Mucosa of stomach (tissue), 1 donor: ENCODE measurements around the gene ADSS1.

Experiments
- H3K27me3 ChIP-seq: one replicate; pipeline ENCODE4 v1.7.0; 2013; ENCODE audit warnings: mild to moderate bottlenecking, low read length; ENCODE audit not compliant: control insufficient read depth, insufficient read depth
- H3K36me3 ChIP-seq: one replicate; pipeline ENCODE4 v1.7.0; 2013; ENCODE audit warnings: low read length; ENCODE audit not compliant: control insufficient read depth, insufficient read depth
- H3K4me1 ChIP-seq: one replicate; pipeline ENCODE4 v1.7.0; 2013; ENCODE audit warnings: mild to moderate bottlenecking, low read length; ENCODE audit not compliant: control insufficient read depth, insufficient read depth
- H3K4me3 ChIP-seq: one replicate; pipeline ENCODE4 v1.7.0; 2013; ENCODE audit warnings: low read length
- H3K9ac ChIP-seq: one replicate; pipeline ENCODE4 v1.7.0; 2013; ENCODE audit warnings: mild to moderate bottlenecking, low read length, moderate library complexity
- H3K9me3 ChIP-seq: one replicate; pipeline ENCODE4 v1.7.0; 2013; ENCODE audit warnings: mild to moderate bottlenecking, low read length, moderate library complexity; ENCODE audit not compliant: control insufficient read depth
- donor health status: Pancreatic carcinoma.

The ADSS1 gene

DNA sequence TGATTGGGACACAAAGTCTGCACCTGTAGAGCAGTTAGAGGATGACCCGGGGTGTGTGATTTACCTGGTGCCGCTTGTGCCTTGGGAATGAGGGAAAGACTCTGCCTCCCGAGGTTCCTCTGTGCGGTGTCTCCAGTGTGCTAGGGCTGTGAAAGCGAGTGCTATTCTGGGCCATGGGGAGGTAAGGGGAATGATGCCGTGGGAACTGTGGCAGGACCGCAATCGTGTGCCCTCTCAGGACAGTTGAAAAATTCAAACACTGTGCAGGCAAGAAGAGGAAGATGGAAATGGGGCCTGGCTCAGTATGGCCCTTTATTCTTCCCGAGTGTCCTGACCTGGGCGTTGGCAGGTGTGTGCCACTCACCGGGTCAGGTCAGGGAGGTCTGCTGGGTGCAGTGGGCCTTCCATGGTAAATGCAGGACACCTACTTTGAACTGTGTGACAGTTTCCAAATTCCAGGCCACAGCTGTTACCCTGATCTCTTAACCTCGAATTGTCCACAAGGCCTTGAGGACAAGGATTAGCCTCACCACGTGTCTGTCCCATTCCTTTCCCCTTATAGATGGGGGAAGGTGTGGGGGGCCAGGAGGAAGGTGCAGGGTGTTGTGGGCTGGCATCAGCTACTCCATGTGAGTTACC is 30.3 kb downstream of the ADSS1 start:
- H3K4me1 ChIP-seq: peaks cover 28% of the 10 kb centered on the region
- no peaks in the 10 kb centered on the region for H3K9me3 ChIP-seq
- H3K36me3 ChIP-seq: peaks cover 5% of the 10 kb centered on the region
- peak overlapping the region; percentile 81 for H3K9ac ChIP-seq
- no peaks in the 10 kb centered on the region for H3K27me3 ChIP-seq
- H3K4me3 ChIP-seq: peak overlapping the region; percentile 75

- Histone ChIP-seq H3K36me3 (peaks cover 5% of the 10 kb centered on the region), H3K27me3 (no peaks in the 10 kb centered on the region), H3K9ac (no peak overlapping the region), H3K4me1 (peaks cover 23% of the 10 kb centered on the region), H3K9me3 (no peaks in the 10 kb centered on the region), H3K4me3 (no peak overlapping the region)
Measured at GRCh38 chr14:104755621-104756020, 31.6 kb downstream of the ADSS1 start.

DNA sequence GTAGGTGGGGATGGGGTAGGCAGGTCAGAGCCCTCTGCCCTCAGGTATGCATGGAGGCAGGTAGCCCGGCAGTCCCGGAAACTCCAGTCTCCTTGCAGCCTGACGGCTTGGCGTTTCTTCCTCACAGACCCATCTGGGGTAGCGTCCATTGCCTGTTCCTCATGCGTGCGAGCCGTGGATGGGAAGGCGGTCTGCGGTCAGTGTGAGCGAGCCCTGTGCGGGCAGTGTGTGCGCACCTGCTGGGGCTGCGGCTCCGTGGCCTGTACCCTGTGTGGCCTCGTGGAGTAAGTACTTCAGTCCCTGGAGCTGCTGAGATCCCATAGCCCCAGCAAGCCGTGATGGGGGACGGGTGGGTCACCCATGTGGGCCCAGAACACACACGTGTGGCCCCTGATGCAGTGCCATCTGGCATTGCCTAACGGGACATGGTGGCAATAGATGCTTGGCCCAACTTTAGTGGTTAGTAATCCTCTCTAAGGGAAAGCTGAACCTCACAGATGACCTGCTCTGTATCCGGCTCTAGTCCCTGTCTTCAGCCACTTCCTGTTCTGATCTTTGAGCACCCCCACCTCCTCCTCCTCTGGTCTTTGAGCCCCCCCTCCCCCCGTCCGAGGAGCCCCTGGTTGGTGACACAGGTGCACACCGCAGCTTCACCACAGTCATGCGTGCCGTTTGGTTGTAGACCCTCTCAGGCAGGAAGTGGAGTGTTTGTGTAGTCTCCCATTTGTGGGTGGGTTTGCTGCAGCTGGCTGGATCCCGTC is 32.6 kb downstream of the ADSS1 start:
- Histone ChIP-seq H3K27me3 (no peaks in the 10 kb centered on the region), H3K36me3 (peaks cover 5% of the 10 kb centered on the region), H3K4me3 (no peak overlapping the region), H3K4me1 (peaks cover 23% of the 10 kb centered on the region), H3K9me3 (no peaks in the 10 kb centered on the region), H3K9ac (no peak overlapping the region)

DNA sequence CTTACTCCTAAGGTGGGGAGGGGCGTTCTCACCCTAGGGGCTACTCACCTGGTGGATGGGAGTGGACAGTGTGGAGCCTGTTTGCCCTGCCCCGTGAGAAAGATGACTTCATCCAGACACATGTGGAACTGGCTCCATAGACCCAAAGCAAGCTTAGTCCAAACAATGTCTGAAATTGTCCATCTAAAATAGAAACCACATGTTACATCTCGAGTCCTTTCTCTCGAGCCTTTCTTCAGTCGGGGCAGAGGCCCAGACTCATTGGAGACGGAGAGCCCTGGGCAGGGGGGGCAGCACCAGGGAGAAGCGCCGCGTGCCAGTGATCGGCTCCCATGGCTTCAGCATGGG is 33.2 kb downstream of the ADSS1 start:
- no peaks in the 10 kb centered on the region for H3K9me3 ChIP-seq
- H3K27me3 ChIP-seq: no peaks in the 10 kb centered on the region
- H3K9ac ChIP-seq: no peak overlapping the region
- peaks cover 5% of the 10 kb centered on the region for H3K36me3 ChIP-seq
- H3K4me1 ChIP-seq: peaks cover 20% of the 10 kb centered on the region
- H3K4me3 ChIP-seq: no peak overlapping the region

DNA sequence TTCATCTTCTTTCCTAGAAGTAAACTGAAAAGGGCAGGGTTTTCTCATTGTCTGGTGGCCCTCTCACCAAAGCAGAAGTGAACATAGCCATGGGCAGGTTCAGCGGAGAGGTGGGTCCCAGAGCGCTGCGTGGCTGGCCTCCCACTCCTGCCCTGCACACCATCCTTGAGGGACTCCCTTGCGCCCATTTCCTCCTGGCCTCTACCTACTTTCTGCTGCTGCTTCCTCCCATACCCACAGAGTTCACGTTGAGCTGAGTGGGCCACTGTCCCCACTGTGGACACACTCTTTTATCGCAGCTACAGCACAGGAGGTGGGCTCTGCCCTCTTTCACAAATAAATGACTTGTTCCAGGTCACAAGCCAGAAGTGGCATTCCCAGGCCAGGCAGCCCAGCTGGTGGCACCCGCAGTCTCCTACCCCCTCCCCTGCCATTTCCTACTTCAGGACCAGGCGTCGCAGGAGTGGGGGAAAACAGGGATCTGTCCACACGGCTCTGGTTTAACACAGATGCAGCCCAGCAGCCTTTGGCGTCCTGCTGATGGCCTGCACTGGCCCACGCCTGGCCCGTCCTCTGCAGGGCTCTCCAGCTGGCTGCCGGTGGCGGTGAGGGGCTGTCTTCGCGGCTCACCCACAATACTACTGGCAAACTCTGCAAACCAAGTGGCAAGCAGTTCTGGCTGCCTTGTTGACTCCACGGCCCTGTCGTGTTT is 33.8 kb downstream of the ADSS1 start:
- Histone ChIP-seq H3K9ac (no peak overlapping the region), H3K36me3 (peaks cover 5% of the 10 kb centered on the region), H3K4me1 (peaks cover 19% of the 10 kb centered on the region), H3K27me3 (no peaks in the 10 kb centered on the region), H3K4me3 (no peak overlapping the region), H3K9me3 (no peaks in the 10 kb centered on the region)

GRCh38 chr14:104758981-104759969 is 35.2 kb downstream of the ADSS1 start:
- Histone ChIP-seq H3K9ac (no peak overlapping the region), H3K4me3 (no peak overlapping the region), H3K27me3 (no peaks in the 10 kb centered on the region), H3K9me3 (no peaks in the 10 kb centered on the region), H3K36me3 (peaks cover 5% of the 10 kb centered on the region), H3K4me1 (peaks cover 10% of the 10 kb centered on the region)

GRCh38 chr14:104765517-104765916 is 41.5 kb downstream of the ADSS1 start:
- Histone ChIP-seq H3K9ac (no peak overlapping the region), H3K9me3 (no peaks in the 10 kb centered on the region), H3K4me1 (peaks cover 3% of the 10 kb centered on the region), H3K36me3 (no peaks in the 10 kb centered on the region), H3K4me3 (no peak overlapping the region), H3K27me3 (no peaks in the 10 kb centered on the region)

DNA sequence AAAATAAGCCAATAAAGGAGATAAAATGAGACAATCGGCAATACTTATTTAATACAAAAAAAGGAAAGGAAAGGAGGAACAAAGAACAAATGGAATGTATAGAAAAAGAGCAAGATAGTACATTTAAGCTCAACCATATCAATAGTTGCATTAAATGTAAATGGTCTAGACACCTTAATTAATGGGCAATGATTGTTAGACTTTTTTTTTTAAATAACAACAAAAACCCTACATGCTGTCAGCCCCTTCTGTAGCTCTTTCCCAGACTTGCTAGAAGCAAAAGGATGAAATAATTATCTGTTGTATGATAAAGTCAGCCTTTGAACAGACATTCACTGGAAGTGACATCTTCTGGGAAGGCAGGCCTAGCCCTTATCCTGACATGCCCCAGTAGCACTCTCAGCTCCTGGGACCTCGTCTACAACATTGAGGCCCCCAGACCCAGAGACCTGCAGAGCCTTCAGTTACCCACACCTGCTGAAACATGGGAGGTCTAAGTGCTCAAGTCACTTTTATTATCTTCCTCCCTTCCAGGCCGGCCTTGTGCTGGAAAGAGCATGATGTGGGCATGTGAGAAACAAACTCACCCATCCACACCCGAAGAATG is 42.3 kb downstream of the ADSS1 start:
- no peak overlapping the region for H3K4me3 ChIP-seq
- no peak overlapping the region for H3K9ac ChIP-seq
- H3K27me3 ChIP-seq: no peaks in the 10 kb centered on the region
- H3K9me3 ChIP-seq: no peaks in the 10 kb centered on the region
- H3K36me3 ChIP-seq: peaks cover 8% of the 10 kb centered on the region
- peaks cover 3% of the 10 kb centered on the region for H3K4me1 ChIP-seq

GRCh38 chr14:104766863-104767633 is 43.0 kb downstream of the ADSS1 start:
- Histone ChIP-seq H3K9me3 (no peaks in the 10 kb centered on the region), H3K27me3 (no peaks in the 10 kb centered on the region), H3K36me3 (peaks cover 13% of the 10 kb centered on the region), H3K9ac (no peak overlapping the region), H3K4me1 (peaks cover 9% of the 10 kb centered on the region), H3K4me3 (no peak overlapping the region)

- H3K4me1 ChIP-seq: peaks cover 12% of the 10 kb centered on the region
- H3K4me3 ChIP-seq: no peak overlapping the region
- H3K36me3 ChIP-seq: peaks cover 13% of the 10 kb centered on the region
- no peaks in the 10 kb centered on the region for H3K27me3 ChIP-seq
- no peak overlapping the region for H3K9ac ChIP-seq
- H3K9me3 ChIP-seq: no peaks in the 10 kb centered on the region
Measured at GRCh38 chr14:104767634-104767918, 43.5 kb downstream of the ADSS1 start.
